C4-2B (cell line): ENCODE measurements around the gene GPC5.

Experiments used
- ZFX ChIP-seq: fragments of 450-650 bp; IDR thresholded peaks from 2 replicates; pipeline ENCODE4 v1.6.1; 2017
- TF ChIP-seq, protein P1 (sequence below): fragments of 450-650 bp; conservative IDR thresholded peaks from 2 replicates; pipeline ENCODE4 v1.5.1; 2017; ENCODE audit warnings: mild to moderate bottlenecking

- TF ChIP-seq, protein P1, sequence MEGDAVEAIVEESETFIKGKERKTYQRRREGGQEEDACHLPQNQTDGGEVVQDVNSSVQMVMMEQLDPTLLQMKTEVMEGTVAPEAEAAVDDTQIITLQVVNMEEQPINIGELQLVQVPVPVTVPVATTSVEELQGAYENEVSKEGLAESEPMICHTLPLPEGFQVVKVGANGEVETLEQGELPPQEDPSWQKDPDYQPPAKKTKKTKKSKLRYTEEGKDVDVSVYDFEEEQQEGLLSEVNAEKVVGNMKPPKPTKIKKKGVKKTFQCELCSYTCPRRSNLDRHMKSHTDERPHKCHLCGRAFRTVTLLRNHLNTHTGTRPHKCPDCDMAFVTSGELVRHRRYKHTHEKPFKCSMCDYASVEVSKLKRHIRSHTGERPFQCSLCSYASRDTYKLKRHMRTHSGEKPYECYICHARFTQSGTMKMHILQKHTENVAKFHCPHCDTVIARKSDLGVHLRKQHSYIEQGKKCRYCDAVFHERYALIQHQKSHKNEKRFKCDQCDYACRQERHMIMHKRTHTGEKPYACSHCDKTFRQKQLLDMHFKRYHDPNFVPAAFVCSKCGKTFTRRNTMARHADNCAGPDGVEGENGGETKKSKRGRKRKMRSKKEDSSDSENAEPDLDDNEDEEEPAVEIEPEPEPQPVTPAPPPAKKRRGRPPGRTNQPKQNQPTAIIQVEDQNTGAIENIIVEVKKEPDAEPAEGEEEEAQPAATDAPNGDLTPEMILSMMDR: no peak
- no peak for TF ChIP-seq ZFX
These were observed 1515.4 kb downstream of the GPC5 start for GRCh38 chr13:92913840-92914239.
